HG02623 (cell line): Measurements from ENCODE around the gene FOSB.

ENCODE experiments used
- ATAC-seq: cut with Tn5 transposase; IDR thresholded peaks from one replicate; pipeline ENCODE4 v1.9.1; 2021; ENCODE audit warnings: moderate library complexity; ENCODE audit not compliant: unreplicated experiment

FOSB gene

GRCh38 chr19:45478454-45479238, 10.8 kb downstream of the FOSB start:
- peak; percentile 52 for ATAC-seq

DNA sequence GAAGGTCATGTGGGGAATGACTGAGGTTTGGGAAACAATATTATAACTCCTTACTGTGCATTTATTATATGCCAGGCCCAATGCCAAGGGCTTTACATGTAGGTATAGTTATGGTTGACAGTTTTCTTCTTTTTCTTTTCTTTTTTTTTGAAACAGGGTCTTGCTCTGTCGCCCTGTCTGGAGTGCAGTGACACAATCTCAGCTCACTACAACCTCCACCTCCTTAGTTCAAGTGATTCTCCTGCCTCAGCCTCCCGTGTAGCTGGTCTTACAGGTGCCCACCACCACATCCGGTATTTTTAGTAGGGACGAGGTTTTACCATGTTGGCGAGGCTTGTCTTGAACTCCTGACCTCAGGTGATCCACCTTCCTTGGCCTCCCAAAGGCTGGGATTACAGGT, 15.2 kb downstream of the FOSB start:
- no peak for ATAC-seq

- ATAC-seq: no peak
These were observed 16.6 kb downstream of the FOSB start for GRCh38 chr19:45484273-45484945.

DNA sequence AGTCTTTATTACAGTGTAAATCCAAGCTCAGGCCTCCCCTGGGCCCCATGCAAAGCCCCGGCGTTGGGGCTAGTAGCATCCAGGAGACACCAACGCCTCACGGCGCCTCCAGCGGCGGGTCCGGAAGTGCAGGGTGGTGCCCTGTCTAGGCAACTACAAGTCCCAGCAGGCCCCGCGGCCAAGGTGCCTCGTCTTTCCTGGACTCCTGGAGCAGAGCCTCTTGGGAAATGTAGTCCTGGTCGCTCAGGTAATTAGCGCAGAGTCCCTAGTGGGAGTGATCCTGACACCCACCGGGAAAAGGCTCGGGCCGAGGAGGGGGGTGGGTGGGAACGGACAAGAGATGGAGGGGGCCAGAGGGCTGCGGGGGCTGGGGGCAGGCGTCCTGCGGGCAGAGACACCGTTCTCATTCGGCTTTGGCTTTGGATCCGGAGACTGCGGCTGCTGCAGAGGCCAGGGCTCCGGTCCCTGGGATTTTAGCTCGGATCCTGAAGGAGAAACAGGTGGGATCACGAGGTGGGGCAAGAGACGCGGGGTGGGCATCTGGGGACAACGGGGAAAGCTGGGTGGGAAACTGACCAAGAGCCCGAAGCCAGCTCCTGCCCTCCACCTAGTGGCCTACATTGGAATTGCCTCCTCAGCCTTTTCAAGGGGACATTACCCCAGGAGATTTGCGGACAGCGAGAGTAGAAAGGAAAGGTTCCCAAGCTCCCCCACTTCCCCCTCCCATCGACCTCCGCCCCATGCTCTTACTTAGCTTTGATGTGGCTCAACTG, 17.7 kb downstream of the FOSB start:
- peak; percentile 87 for ATAC-seq

GRCh38 chr19:45488708-45489107, 20.9 kb downstream of the FOSB start:
- ATAC-seq: no peak

DNA sequence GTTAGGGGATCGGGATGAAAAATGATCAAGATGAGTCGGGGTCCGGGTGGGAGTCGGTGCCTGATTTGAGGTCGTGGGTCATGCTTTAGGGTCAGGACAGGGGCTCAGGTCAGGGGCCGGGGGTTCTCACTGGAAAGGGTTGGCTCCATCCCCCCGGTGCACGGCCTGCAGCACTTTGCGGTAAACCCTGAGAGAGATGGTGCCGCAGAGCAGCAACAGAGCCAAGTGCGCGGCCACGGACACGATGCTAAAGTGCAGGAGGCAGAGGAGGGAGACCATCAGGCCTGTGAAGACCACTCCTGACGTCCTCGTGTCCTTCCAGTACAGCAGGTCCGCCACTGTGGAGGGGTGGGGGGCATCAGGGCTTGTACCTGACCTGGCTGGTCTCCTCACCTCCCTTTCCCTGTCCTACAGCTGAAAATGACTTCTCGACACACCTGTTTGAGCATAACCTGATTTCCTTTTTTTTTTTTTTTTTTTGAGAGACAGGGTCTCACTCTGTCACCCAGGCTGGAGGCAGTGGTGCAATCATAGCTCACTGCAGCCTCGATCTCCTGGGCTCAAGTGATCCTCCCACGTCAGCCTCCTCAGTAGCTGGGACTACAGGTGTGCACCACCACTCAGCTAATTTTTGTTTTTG, 21.5 kb downstream of the FOSB start:
- no peak for ATAC-seq

DNA sequence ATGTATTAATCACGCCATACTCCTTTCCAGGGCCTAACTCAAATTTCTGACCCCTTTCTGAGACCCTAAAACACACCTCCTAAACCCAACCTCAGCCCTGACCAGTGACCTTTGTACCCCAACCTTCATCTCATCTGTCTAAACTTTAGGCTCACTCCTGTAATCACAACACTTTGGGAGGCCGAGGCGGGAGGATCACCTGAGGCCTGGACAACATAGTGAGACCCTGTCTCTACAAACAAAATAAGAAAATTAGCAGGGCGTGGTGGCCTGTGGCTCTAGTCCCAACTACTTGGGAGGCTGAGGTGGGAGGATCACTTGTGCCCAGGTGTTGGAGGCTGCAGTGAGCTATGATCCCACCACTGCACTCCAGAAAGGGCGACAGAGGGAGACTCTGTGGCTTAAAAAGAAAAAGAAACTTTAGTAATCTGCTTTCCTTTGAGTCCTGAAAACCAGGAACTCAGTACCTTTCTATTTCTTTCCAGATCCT, 24.4 kb downstream of the FOSB start:
- ATAC-seq: no peak

DNA sequence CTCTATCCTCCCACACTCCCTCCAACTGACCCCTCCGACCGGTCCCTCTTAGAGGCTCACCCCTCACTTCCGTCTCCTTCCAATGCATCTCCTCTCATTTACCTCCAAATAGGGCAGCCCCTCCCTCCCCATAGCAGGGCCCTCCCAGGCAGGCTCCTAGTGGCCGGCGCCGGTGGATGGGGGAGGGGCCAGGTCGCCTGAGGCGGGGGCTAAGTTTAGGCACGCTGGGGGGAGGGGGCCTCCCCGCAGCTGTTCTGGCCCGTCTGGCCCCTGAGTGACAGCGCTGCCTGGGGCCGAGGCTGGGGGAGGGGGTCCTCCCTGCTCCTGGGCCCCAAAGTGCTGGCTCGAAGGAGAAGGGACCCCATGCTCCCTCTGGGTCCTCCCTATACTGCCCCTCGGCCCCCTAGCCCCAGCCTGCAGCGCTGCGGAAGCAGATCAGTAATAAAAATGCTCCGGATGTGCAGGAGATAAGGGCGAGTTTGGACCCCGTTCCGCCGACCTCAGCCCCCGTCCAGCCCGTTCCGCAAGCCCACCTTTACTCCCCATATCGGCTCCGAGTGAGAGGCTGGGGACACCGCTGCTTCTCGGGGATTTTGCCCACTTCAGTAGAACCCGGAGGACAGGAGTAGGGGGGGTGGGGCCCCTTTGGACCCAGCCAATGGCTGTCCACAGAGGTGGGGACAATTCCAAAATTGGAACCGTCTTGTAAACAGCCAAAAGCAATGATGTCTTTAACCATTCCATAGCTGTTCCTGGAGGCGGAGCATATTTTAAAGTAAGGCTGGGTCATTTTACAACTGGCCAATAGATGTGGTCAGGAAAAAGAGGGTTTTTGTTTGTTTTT, 25.1 kb downstream of the FOSB start:
- no peak for ATAC-seq

DNA sequence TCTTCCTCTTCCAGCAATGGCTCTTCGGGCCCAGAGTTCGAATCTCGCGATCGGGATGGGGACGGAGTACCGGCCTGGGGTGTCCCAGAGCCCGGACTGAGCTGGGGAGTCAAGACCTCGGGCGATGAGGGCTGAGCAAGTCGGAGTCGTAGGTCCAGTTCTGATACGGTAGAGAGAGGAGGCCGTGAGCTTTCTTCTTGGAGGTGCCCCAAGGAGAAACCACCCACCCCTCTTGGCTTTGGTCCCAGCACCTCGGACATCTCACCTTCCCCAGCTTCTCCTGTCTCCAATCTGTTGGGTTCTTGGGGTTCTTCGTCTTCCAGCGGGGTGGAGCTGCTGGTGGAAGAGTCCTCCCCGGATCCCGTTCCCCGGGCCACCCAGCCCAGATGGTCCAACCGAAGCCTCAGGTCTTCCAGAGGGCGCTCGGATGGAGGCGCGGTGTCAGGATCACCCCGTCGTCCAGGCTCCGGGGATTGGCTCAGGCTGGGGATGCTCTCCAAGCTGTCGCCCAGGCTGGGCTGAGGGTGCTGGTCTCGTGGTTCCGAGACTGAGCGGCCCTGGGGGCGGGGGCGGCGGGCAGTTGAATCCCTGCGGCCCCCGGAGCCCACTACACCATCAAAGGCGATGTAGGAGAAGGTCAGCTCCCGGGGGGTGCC, 26.6 kb downstream of the FOSB start:
- no peak for ATAC-seq

GRCh38 chr19:45495178-45495577, 27.4 kb downstream of the FOSB start:
- no peak for ATAC-seq

DNA sequence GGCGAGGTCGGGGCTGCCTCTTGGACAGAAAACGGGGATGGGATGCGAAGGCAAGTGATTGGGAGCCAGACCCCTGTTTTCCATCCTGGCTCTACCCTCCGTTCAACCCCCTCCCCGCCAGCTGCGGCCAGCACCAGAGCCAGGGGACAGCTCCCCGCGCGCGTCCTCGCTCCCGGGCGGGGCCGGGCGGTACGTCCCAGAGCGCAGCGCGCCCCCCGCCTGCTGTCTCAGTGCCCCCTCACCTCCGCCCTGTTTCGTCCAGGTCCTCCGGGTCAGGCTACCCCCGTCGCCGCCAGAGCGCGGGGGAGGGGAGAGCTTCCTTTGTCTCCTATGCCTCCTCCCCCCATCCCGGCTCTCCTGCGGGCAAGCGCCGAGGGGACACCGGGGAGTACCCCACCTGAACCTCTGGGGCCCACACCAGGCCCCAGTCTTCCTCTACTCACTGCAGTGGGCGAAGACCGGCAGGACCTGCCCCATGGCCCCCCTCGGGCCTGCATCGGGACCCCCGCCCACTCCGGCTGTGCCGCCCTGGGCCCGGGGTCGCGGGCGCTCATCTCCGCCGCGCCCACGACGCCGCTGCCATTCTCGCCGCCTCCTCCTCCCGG, 28.7 kb downstream of the FOSB start:
- ATAC-seq: peak; percentile 2

DNA sequence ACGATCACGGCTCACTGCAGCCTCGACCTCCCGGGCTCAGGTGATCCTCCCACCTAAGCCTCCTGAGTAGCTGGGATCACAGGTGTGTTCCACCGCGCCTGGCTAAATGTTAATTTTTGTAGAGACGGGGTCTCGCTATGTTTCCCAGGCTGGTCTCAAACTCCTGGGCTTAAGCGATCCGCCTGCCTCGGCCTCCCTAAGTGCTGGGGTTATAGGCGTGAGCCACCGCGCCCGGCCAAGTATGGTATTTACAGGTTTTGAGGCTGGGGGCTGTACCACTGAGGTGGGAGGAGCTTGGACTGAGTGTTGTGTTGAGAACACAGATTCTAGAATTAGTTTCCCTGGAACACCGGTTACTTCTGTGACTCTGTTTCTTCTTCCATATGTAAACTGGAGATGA, 30.0 kb downstream of the FOSB start:
- ATAC-seq: no peak

- no peak for ATAC-seq
These were observed 30.8 kb downstream of the FOSB start, which contains the start of gene PPM1N for GRCh38 chr19:45498411-45499195. Gene PPM1N, plus strand, starts transcription at chr19:45498443. Its CDS starts 30 bp downstream, at chr19:45498473.

- ATAC-seq: no peak
These were observed 31.7 kb downstream of the FOSB start for GRCh38 chr19:45499196-45500180.

GRCh38 chr19:45500918-45501729, 33.3 kb downstream of the FOSB start:
- ATAC-seq: no peak

DNA sequence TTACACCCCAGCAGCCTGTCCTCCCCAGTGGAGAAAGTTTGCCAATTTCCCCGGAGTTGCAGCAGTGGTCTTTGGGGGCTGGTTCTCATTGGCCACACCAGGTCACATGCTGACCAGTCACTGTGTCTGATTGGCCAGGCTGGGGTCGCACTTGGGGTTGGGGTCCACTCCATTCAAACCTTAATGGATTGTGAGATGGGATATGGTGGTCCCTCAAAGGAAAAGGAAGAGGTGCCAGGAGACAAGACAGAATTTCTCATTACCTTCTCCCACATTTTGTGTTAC, 33.9 kb downstream of the FOSB start:
- no peak for ATAC-seq

DNA sequence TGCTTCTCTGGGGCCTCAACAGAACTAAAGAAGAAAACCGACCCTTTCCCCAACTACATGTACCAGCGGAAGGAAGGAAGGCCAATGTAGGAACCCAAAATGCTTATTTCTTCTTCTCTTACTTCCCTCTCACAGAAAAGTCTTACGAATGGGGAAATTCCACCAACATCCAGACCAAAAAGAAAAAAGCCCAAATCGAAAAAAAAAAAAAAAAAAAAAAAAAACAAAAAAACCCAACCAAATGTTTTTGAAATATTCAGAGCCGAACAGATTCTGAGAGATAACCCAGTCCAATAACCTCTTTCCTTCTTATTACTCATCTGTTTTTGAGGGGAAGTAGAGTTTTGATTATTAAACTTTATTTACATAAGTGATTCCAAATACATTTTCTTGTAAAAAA, 34.3 kb downstream of the FOSB start:
- no peak for ATAC-seq
